22Rv1 (cell line): Measurements from ENCODE around the gene PNPLA3.

ENCODE experiments used
- CTCF ChIP-seq: fragments of 450-650 bp; IDR thresholded peaks from 2 replicates; pipeline ENCODE4 v1.5.1; 2017; ENCODE audit warnings: mild to moderate bottlenecking
- ZFX ChIP-seq: fragments of 450-650 bp; IDR thresholded peaks from 2 replicates; pipeline ENCODE4 v1.6.1; 2017; ENCODE audit warnings: antibody characterized with exemption, borderline replicate concordance

DNA sequence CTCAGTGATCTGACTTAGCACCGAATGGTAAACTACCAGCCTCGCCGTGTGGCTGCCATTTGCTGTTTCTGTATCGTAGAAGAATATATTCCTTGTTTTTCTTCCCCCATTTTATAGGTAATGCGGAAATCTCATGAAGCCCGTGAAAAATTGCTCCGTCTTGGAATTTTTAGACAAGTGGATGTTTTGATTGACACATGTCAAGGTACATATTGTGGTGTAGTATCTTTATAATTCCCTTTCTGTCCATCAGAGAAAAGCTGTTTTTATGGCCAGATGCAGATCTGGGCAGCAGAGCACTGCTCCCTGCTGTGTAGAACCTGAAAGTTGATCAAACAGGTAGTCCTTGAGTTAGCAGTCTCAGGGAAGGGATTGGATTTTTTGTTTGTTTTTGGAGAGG lies 45.0 kb downstream of the PNPLA3 start:
- no peak for TF ChIP-seq CTCF
- no peak for TF ChIP-seq ZFX
